WTC11 (cell line): ENCODE results near the gene MTRF1. TPM values are rescaled to one million over a fixed set of nuclear protein-coding genes. Genes with fewer than 3 reads are reported as not detected.

Source experiments
- ATAC-seq: fragments of 200-7000 bp; cut with Tn5 transposase; 2 replicates; pipeline ENCODE4 v1.10.0; 2021; ENCODE audit warnings: mild to moderate bottlenecking, moderate library complexity
- CTCF ChIA-PET: fragments of 300-600 bp; sonication (Branson Sonifier 250); formaldehyde crosslinking; loops from one replicate; lab custom pipeline; 2021; ENCODE audit warnings: antibody characterized with exemption; lab: Charles Lee
- POLR2A ChIA-PET: fragments of 350-600 bp; sonication (Branson Sonifier 250); formaldehyde crosslinking; loops from one replicate; lab custom pipeline; 2021; ENCODE audit warnings: antibody characterized with exemption; lab: Charles Lee
- DNase-seq: peaks from one replicate; pipeline ENCODE4 v3.0.0; 2021; ENCODE audit warnings: low spot score
- H3K27ac Mint-ChIP-seq: 2 replicates; pipeline ENCODE4 v1.8.0; 2021; ENCODE audit warnings: mixed read lengths
- H3K27me3 Mint-ChIP-seq: 2 replicates; pipeline ENCODE4 v1.8.0; 2021; ENCODE audit warnings: low read depth, mild to moderate bottlenecking, moderate library complexity, mixed read lengths
- H3K36me3 Mint-ChIP-seq: 2 replicates; pipeline ENCODE4 v1.8.0; 2021; ENCODE audit warnings: mixed read lengths
- H3K4me1 Mint-ChIP-seq: 2 replicates; pipeline ENCODE4 v1.8.0; 2022; ENCODE audit warnings: mixed read lengths
- H3K4me3 Mint-ChIP-seq: 2 replicates; pipeline ENCODE4 v1.8.0; 2021; ENCODE audit warnings: mild to moderate bottlenecking, moderate library complexity, mixed read lengths
- H3K9me3 Mint-ChIP-seq: 2 replicates; pipeline ENCODE4 v1.8.0; 2021; ENCODE audit warnings: mixed read lengths
- AFF4 ChIP-seq: sonication (generic); formaldehyde crosslinking; IDR thresholded peaks from 2 replicates; pipeline ENCODE4 v1.8.1; 2023; ENCODE audit warnings: mild to moderate bottlenecking, missing genetic modification reagents, borderline replicate concordance
- CREB1 ChIP-seq: sonication (generic); formaldehyde crosslinking; IDR thresholded peaks from 2 replicates; pipeline ENCODE4 v1.8.0; 2023; ENCODE audit warnings: mild to moderate bottlenecking, missing genetic modification reagents
- E2F5 ChIP-seq: sonication (generic); formaldehyde crosslinking; IDR thresholded peaks from 2 replicates; pipeline ENCODE4 v1.8.1; 2022; ENCODE audit warnings: mild to moderate bottlenecking, moderate library complexity, missing genetic modification reagents
- FOXP1 ChIP-seq: sonication (generic); formaldehyde crosslinking; IDR thresholded peaks from 2 replicates; pipeline ENCODE4 v1.8.0; 2022; ENCODE audit warnings: missing genetic modification reagents, mild to moderate bottlenecking, moderate library complexity, borderline replicate concordance
- GABPB1 ChIP-seq: sonication (generic); formaldehyde crosslinking; IDR thresholded peaks from 2 replicates; pipeline ENCODE4 v1.8.1; 2023; ENCODE audit warnings: mild to moderate bottlenecking, missing genetic modification reagents
- HMGXB4 ChIP-seq: sonication (generic); formaldehyde crosslinking; IDR thresholded peaks from 2 replicates; pipeline ENCODE4 v1.8.1; 2023; ENCODE audit warnings: mild to moderate bottlenecking, moderate library complexity, missing genetic modification reagents
- JAZF1 ChIP-seq: fragments of 250-450 bp; sonication (Bioruptor Pico); IDR thresholded peaks from 2 replicates; pipeline ENCODE4 v1.9.0; 2021; ENCODE audit warnings: moderate library complexity, mild to moderate bottlenecking, inconsistent platforms
- KAT7 ChIP-seq: sonication (generic); formaldehyde crosslinking; IDR thresholded peaks from 2 replicates; pipeline ENCODE4 v1.8.1; 2023; ENCODE audit warnings: missing genetic modification reagents, mild to moderate bottlenecking, borderline replicate concordance
- MYBL2 ChIP-seq: sonication (generic); formaldehyde crosslinking; IDR thresholded peaks from 2 replicates; pipeline ENCODE4 v1.8.1; 2023; ENCODE audit warnings: mild to moderate bottlenecking, moderate library complexity, missing genetic modification reagents
- OVOL2 ChIP-seq: fragments of 250-450 bp; sonication (Bioruptor Pico); IDR thresholded peaks from 2 replicates; pipeline ENCODE4 v1.9.0; 2021; ENCODE audit warnings: mild to moderate bottlenecking, borderline replicate concordance
- PRRX2 ChIP-seq: fragments of 250-450 bp; sonication (Bioruptor Pico); IDR thresholded peaks from 2 replicates; pipeline ENCODE4 v1.8.0; 2021; ENCODE audit warnings: mild to moderate bottlenecking
- RELA ChIP-seq: sonication (generic); formaldehyde crosslinking; IDR thresholded peaks from 2 replicates; pipeline ENCODE4 v1.8.1; 2022; ENCODE audit warnings: missing genetic modification reagents, mild to moderate bottlenecking, borderline replicate concordance
- ZNF138 ChIP-seq: sonication (generic); formaldehyde crosslinking; conservative IDR thresholded peaks from 2 replicates; pipeline ENCODE4 v1.8.1; 2022; ENCODE audit warnings: mild to moderate bottlenecking, moderate library complexity, missing genetic modification reagents
- ZNF219 ChIP-seq: sonication (generic); formaldehyde crosslinking; IDR thresholded peaks from 2 replicates; pipeline ENCODE4 v1.8.0; 2023; ENCODE audit warnings: missing genetic modification reagents, mild to moderate bottlenecking, borderline replicate concordance
- ZNF416 ChIP-seq: fragments of 250-450 bp; sonication (Bioruptor Pico); IDR thresholded peaks from 2 replicates; pipeline ENCODE4 v1.9.0; 2021; ENCODE audit warnings: mild to moderate bottlenecking, inconsistent platforms
- ZNF671 ChIP-seq: fragments of 250-450 bp; sonication (Bioruptor Pico); IDR thresholded peaks from 2 replicates; pipeline ENCODE4 v1.8.0; 2021; ENCODE audit warnings: mild to moderate bottlenecking
- total RNA-seq: library from RNA; stranded (reverse); gene quantifications from 3 replicates; pipeline ENCODE4 v1.2.3, GENCODE V29; 2021
- TF ChIP-seq, protein P1 (sequence below): sonication (generic); formaldehyde crosslinking; IDR thresholded peaks from 2 replicates; pipeline ENCODE4 v1.8.0; 2022; ENCODE audit warnings: mild to moderate bottlenecking, missing genetic modification reagents
- TF ChIP-seq, protein P2 (sequence below): sonication (generic); formaldehyde crosslinking; IDR thresholded peaks from 2 replicates; pipeline ENCODE4 v1.8.0; 2022; ENCODE audit warnings: missing genetic modification reagents

The MTRF1 gene
- total RNA-seq, 1 experiment from 2014 or later, result 12.9 TPM

DNA sequence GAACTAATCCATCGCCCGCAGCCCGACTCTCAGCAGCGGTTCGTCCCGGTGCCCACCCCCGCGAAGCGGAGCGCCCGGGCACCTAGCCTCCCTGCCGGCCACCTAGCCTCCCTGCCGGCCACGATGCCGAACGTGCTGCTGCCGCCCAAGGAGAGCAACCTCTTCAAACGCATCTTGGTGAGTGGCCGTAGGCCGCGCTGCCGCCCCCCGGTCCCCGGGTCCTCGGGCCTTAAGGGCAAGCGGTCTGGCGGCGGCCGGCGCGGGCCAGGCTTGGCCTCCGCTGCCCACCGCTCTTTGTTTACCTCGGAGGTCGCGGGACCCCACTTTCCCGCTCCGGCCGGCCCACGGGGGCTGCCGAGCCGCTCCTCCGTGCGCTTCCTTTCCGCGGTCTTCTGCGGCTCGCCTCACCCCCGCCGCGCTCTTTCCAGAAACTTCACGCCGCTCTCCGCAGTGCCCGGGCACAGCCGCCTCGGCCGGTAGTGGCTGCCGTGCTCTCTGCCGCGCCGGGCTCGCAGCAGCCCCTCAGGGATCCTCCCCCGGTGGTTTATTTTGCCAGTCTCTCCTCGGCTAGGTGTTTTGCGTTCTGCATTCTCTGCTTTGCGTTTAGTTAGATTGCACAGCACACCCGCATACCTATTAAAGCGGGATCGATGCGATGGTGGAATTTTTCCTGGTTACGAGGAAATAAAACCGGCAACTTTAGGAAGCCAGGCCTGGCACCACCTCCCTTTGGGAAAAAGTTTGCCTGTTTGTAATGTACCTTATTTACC is 48.2 kb upstream of the MTRF1 start (continued):
- TF ChIP-seq AFF4 (CRISPR knock-in tag) (no peak), HMGXB4 (CRISPR knock-in tag) (peak; percentile 35; the same call in 1 of the 2 replicates), ZNF219 (CRISPR knock-in tag) (0 out of 2 replicates have a peak, but pooled peaks have one; percentile 33), GABPB1 (CRISPR knock-in tag) (peak; percentile 41; the same call in 1 of the 2 replicates)

DNA sequence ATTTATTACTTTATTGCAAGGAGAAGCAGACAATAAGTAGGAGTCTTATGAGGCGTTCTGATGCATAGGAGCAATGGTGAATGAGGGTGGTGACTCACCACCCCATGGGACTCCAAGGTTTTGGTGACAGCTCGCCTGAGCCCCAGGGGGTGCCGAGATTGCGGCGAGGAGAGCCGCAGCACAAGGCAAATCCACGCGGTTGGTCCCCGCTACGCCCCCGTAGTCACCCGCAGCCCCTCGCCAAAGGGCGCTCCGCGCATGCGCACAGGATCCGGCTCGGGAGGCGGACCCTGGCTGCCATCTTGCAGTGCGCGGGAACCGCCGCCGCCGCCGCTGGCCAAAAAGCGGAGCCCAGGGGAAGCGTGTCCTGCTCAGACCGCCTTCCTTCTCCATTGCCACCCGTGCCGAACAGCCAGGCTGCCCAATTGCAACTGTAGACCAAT is 47.6 kb upstream of the MTRF1 start, which contains the start of gene NAA16:
TSS of gene NAA16 (plus strand) at position 305 of the 443 bp plus-strand sequence. CDS start 262 bp downstream, outside the sequence.
- Mint-ChIP-seq H3K4me1 (peaks cover 41% of the 10 kb centered on the region), H3K27ac (peak within 1 kb of the TSS; percentile 92), H3K9me3 (no peaks in the 10 kb centered on the region), H3K36me3 (no peaks in the 10 kb centered on the region), H3K4me3 (peak within 1 kb of the TSS; percentile 96), H3K27me3 (no peaks in the 10 kb centered on the region)
- ChIA-PET CTCF (no interaction called here), POLR2A (no interaction called here)
- DNase-seq (peak; percentile 94), ATAC-seq (peak; percentile 83)
- TF ChIP-seq FOXP1 (CRISPR knock-in tag) (0 out of 2 replicates have a peak, but pooled peaks have one; percentile 17), MYBL2 (CRISPR knock-in tag) (peak; percentile 84; the same call in 1 of the 2 replicates), CREB1 (CRISPR knock-in tag) (peak; percentile 50; the same call in 1 of the 2 replicates), RELA (CRISPR knock-in tag) (no peak), ZNF138 (CRISPR knock-in tag) (no peak), ZNF671 (no peak), OVOL2 (CRISPR knock-in tag) (no peak), PRRX2 (no peak), JAZF1 (CRISPR knock-in tag) (no peak), ZNF416 (CRISPR knock-in tag) (no peak), E2F5 (peak; percentile 88), KAT7 (CRISPR knock-in tag) (no peak), AFF4 (CRISPR knock-in tag) (no peak)
- TF ChIP-seq, protein P1, sequence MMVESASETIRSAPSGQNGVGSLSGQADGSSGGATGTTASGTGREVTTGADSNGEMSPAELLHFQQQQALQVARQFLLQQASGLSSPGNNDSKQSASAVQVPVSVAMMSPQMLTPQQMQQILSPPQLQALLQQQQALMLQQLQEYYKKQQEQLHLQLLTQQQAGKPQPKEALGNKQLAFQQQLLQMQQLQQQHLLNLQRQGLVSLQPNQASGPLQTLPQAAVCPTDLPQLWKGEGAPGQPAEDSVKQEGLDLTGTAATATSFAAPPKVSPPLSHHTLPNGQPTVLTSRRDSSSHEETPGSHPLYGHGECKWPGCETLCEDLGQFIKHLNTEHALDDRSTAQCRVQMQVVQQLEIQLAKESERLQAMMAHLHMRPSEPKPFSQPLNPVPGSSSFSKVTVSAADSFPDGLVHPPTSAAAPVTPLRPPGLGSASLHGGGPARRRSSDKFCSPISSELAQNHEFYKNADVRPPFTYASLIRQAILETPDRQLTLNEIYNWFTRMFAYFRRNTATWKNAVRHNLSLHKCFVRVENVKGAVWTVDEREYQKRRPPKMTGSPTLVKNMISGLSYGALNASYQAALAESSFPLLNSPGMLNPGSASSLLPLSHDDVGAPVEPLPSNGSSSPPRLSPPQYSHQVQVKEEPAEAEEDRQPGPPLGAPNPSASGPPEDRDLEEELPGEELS (CRISPR knock-in tag), result peak; percentile 44; the same call in 1 of the 2 replicates
- TF ChIP-seq, protein P2, sequence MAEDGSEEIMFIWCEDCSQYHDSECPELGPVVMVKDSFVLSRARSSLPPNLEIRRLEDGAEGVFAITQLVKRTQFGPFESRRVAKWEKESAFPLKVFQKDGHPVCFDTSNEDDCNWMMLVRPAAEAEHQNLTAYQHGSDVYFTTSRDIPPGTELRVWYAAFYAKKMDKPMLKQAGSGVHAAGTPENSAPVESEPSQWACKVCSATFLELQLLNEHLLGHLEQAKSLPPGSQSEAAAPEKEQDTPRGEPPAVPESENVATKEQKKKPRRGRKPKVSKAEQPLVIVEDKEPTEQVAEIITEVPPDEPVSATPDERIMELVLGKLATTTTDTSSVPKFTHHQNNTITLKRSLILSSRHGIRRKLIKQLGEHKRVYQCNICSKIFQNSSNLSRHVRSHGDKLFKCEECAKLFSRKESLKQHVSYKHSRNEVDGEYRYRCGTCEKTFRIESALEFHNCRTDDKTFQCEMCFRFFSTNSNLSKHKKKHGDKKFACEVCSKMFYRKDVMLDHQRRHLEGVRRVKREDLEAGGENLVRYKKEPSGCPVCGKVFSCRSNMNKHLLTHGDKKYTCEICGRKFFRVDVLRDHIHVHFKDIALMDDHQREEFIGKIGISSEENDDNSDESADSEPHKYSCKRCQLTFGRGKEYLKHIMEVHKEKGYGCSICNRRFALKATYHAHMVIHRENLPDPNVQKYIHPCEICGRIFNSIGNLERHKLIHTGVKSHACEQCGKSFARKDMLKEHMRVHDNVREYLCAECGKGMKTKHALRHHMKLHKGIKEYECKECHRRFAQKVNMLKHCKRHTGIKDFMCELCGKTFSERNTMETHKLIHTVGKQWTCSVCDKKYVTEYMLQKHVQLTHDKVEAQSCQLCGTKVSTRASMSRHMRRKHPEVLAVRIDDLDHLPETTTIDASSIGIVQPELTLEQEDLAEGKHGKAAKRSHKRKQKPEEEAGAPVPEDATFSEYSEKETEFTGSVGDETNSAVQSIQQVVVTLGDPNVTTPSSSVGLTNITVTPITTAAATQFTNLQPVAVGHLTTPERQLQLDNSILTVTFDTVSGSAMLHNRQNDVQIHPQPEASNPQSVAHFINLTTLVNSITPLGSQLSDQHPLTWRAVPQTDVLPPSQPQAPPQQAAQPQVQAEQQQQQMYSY (CRISPR knock-in tag), result no peak
